OCI-M1 (cell line): Measurements from ENCODE around the gene MTCH1.
"Not testable (repeated sequence)": the region's sequence is repeated elsewhere in the genome, so short reads cannot be mapped to it uniquely, and the experiment has no call there.

Experiments
- DNase-seq: peaks from one replicate; lab custom pipeline; 2025; lab: John Stamatoyannopoulos, UW

The MTCH1 gene

DNA sequence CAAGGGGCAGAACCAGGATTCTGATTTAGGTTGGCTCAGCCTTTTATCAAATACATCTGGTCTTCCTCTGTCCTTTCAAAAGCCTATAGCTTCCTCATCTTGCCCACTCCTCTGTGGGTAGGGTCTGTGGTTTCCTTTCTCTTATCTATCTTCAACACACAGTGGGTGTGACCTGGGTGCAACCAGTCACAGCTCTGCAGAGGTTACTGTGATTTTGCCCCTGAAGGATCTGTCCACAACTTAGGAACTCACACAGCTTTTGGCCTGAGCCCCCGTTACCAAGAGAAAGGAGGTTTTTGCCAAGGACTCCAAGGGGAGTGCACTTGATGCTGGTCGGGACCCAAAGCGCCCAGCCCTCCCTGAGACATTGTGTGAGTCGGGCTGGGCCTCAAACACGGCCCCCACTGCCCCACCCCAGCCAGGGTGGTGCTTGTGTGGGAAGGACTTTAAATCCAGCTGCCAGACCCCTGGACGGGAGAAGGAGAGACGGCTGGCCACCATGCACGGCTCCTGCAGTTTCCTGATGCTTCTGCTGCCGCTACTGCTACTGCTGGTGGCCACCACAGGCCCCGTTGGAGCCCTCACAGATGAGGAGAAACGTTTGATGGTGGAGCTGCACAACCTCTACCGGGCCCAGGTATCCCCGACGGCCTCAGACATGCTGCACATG lies 31.6 kb downstream of the MTCH1 start, which contains the start of gene PI16:
Gene PI16, plus strand, starts transcription at position 477 of the 670 bp plus-strand sequence. Its CDS starts 23 bp downstream, at position 500.
- DNase-seq, result peak; percentile 99

DNA sequence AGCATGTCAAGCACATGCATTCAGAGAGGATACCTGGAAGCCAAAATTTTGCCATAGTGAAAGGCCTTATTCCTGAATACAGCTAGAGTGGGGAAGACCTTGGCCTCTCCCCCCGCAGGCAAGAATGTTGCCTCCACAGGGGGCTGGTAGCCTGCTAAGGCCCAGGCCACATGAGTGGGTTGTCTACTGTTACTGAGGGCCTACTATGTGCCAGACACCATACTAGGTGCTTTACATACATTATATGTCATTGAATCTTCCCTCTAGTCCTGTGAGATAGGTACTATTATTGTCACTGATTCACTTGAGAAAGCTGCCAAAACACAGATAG lies 32.1 kb downstream of the MTCH1 start:
- DNase-seq, result no peak

DNA sequence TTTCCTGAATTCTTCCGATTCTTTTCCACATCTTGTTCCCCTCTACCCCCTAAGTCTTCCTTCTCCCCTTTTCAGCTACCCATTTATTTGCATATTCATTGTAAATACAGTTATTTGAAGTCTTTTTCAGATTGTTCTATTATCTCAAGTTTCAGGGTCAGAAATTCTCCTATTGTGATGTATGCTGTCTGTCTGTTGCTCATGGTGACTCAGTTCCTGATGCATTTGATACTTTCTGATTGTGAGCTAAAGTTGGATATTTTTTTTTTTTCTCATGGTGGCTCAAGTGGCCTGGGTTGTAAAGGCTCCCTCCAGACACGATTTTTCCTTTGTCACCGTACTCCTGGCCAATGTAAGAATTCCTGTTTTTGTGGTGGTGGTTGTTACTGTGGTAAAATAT lies 36.4 kb downstream of the MTCH1 start:
- no peak for DNase-seq

DNA sequence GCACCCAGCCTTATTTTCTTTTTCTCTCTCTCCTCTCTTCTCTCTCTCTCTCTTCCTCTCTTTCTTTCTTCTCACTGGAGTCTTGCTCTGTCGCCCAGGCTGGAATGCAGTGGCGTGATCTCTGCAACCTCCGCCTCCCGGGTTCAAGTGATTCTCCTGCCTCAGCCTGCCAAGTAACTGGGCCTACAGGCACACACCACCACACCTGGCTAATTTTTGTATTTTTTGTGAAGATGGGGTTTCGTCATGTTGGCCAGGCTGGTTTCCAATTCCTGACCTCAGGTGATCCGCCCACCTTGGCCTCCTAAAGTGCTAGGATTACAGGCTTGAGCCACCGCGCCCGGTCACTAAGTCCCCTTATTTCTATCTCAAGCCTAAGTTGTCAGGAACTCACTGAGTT lies 36.9 kb downstream of the MTCH1 start:
- not testable (repeated sequence) for DNase-seq

DNA sequence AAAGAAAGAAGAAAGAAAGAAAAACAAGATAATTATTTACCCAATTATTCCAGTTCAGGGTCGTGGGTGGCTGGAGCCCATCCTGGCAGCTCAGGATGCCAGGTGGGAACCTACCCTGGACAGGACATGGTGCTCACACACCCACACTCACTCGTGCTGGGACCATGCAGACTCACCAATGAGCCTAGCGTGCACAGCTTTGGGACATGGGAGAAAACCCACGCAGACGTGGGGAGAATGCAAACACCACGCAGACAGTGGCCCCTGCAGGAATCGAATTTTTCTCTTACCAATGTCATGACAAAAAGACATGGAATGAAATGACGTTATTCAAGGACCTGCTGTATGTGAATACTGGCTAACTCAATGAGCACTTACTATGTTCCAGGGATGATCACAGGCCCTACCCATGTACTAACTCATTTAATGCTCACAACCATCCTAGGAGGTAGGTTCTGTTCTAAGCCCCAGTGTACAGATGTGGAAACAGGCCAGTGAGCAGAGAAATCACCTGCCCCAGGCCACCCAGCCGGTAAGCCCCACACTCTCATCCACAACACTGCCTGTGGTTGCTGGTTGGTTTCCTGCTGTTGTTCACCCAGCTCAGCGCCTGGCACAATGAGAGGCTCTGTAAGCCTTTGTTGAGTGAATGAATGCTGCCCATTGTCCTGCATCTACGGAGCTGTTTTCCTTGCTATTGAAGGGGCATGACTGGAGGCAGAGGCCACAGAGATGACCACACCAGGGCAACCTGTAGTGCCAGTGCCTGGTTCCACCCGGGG lies 38.2 kb downstream of the MTCH1 start:
- DNase-seq, result no peak

DNA sequence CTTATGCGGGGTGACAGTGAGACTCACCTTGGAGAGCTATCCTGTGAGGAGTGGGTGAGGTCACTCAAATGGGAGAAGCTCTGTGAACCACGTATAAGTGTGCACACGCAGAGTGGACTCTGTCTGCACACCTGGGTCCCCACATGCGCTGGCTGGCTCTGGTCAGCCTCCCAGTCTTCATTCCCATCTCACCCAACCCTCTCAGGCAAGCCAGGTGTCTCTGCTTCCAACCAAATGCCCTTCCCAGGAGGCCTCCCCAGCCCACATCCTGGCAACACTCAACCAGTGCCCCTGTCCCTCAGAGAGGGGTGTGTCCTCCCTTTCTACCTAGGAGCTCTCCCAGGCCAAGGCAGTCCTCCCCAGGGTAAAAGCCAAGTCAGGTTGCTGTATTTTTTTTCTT lies 39.5 kb downstream of the MTCH1 start:
- DNase-seq, result no peak

DNA sequence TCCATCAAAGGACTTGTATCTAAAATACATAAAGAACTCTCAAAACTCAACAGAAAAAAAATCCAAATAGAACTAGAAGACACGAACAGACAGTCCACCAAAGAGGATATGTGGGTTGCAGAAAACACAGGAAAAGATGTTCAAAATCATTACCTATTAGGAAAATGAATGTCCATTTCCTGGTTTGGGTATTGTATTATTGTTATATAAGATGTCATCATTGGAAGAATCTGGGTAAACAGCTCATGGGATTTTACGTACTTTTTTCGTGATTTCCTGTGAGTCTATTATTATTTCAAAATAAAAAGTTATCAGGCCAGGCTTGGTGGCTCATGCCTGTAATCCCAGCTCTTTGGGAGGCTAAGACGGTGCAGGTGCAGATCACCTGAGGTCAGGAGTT lies 40.7 kb downstream of the MTCH1 start:
- DNase-seq, result no peak

DNA sequence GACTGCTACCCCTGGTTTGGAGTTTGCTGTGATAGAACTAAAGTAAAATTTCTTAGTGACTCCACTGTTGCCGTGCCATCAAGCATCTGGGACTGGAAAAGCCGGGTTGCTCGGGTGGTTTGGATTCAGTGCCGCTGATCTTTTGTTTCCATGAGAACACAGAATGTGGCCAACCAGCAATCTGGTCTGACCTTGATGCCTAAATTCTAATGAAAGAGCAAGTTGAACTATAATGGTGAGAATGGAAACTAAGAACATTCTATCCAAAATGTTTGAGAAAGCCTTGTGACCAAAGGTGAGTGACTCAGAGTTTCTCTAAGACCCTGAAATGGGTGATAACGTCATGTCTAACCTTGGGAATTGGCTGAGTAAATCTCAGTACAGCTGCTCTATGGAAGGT lies 41.3 kb downstream of the MTCH1 start:
- no peak for DNase-seq

DNA sequence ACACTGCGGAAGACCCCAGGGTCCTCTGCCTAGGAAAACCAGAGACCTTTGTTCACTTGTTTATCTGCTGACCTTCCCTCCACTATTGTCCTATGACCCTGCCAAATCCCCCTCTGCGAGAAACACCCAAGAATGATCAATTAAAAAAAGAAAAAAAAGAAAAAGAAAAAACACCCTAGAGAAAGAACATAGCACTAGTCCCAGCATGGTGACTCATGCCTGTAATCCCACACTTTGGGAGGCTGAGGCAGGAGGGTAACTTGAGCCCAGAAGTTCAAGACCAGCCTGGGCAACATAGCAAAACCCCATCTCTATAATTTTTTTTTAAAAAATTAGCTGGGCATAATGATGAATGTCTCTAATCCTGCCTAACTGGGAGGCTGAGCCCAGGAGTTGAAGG lies 43.7 kb downstream of the MTCH1 start:
- not testable (repeated sequence) for DNase-seq

DNA sequence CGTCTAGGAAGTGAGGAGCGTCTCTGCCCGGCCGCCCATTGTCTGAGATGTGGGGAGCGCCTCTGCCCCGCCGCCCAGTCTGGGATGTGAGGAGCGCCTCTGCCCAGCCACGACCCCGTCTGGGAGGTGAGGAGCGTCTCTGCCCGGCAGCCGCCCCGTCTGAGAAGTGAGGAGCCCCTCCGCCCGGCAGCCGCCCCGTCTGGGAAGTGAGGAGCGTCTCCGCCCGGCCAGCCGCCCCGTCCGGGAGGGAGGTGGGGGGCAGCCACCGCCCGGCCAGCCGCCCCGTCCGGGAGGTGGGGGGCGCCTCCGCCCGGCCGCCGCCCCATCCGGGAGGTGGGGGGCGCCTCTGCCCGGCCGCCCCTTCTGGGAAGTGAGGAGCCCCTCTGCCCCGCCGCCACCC lies 44.4 kb downstream of the MTCH1 start:
- not testable (repeated sequence) for DNase-seq

DNA sequence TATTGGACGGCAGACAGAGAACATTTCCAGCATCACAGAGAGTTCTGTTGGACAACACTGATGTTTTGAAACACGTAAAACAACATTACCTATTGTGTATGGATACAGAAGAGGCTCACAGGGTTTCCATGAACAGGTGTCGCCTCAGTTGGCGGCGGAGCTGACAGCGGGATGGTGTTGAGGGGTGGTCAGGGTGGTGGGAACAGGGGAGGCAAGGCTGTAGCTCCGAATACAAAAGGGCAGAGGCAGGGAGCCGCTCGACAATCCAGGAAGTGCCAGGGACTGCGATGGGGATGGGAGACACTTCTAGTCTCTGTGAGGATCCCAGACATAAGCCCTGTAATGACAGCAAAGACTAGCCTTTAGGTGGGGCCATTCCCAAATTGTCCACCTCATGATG lies 46.0 kb downstream of the MTCH1 start:
- no peak for DNase-seq

DNA sequence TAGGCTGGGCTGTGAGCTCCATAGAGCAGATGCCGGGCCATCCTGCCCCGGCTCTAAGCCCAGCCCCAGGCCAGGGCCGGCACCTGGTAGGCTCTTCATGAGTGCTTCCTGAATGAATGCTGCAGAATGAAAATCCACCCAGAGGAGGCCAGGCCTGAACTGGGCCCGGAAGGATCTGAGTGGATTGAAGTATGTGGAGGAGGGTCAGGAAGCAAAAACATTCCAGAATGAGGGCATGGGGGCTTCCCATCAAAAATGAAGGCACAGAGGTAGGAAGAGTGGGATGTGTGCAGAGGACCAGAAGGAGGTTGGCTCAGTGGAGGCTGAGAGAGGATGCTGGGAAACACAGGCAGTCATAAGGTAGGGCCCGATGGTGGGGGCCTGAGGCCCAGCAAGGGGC lies 47.0 kb downstream of the MTCH1 start:
- not testable (repeated sequence) for DNase-seq

DNA sequence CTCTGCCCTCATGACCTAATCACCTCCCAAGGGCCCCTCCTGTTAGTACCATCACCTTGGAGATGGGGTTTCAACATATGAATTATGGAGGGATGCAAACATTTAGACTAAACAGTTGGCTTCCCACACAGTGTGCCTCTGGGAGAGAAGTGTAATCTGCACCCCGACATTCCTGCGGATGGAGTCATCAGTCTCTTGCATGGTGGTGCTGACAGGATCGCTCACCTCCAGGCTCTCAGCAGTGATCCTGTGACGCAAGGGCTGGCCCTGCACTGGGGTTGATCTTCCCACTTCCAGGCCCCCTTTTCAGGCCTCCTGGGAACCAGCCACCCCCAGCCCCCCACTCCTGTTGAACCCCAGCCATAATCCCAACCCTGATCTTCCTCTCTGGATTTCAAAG lies 47.5 kb downstream of the MTCH1 start:
- no peak for DNase-seq

DNA sequence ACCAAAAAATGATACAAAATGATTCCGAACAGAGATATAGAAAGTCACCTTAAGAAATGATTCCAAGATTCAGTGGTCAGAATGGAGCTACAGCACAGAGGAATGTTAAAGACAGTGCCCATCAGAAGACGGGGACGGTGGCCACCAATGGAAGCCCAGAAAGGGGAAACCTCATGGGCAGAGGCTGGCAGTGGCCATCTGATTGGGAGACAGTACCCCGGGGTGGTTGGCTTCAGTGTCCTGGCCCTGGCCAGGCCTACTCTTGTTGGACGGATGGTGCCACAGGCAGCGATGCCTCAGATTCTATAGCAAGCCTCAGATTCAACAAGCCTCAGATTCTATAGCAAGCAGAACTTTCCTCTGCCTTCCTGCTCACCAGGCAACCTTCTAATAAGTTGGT lies 48.1 kb downstream of the MTCH1 start:
- DNase-seq, result no peak

DNA sequence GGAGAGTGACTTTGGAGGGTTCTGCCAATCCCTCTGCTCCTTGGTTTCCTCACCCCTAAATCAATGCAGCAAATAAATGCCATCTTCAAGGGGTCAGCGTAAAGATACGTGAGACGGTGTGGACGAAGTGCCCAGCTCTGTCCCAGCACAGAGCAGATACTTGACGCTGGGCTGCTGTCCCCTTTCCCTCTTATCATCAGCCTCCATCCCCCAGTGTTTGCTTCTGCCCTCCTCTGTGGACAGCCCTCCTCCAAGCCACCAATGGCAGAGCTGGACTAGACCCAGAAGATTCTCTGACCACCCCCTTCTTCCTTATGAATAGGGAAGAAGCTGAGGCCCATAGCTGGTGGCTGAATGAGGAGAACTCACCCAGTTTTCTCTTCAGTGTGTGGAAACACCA lies 49.2 kb downstream of the MTCH1 start:
- DNase-seq, result no peak

DNA sequence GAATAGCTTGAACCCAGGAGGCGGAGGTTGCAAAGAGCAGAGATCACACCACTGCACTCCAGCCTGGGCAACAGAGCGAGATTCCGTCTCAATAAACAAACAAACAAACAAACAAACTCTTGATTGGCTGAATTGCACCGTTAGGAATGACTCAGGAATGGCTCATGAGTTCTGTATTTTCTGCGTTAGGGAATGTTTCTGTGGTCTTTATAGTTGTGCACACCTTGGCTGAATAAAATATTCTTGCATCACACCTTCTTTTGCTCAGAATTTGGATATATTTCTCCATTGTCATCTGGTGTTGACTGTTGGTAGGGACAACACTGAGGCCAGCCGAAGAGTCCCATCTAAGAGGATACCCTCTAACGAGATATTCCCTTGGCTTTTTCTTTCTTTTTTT lies 51.1 kb downstream of the MTCH1 start:
- DNase-seq, result no peak

DNA sequence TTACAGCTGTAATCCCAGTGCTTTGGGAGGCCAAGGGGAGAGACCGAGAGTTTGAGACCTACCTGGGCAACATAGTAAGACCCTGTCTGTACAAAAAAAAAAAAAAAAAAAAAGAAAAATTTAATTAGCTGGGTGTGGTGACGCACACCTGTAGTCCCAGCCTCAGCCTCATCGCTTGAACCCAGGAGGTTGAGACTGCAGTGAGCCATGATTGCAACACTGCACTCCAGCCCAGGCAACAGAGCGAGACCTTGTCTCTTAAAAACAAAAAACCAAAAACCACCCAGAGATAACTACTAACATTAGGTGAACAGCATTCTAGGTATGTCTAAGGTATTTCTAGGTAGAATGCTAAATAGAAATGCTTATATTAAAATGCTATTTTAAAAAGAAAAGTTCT lies 52.5 kb downstream of the MTCH1 start:
- no peak for DNase-seq

DNA sequence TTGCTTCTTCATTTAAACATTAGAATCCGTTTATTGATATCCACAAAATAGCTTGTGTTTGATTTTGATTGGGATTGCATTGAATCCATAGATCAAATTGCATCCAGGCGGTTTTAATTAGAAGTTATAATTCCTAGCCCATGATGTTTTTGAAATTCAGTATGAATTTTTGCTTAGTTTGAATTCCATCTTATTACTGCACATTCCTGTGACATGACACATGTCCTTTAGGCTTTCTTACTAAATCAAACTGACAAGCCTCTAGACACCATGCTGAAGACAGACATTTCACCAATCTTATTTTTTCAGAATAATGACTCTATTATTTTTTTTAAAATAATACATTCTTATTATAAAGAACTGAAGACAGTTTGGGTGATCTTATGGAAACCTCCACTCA lies 52.9 kb downstream of the MTCH1 start:
- DNase-seq, result no peak

DNA sequence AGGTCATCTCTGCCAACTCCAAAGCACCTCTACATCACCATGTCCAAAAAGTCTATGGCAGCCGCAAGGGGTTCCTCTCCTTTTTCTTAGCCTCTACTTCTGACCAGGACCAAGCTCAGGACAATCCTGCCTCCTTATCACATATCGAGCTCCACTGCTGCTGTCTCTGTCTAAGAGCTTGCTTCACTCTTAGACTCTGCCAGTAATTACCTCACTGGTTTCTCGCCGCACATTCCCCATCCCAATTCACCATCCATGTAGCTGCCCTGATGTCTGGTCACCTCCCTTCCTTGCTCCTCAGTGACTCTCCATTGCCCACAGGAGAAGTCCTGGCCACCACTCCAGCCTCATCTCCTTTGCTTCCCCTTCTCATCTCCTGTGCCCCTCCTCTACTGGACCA lies 55.5 kb downstream of the MTCH1 start:
- DNase-seq, result no peak

DNA sequence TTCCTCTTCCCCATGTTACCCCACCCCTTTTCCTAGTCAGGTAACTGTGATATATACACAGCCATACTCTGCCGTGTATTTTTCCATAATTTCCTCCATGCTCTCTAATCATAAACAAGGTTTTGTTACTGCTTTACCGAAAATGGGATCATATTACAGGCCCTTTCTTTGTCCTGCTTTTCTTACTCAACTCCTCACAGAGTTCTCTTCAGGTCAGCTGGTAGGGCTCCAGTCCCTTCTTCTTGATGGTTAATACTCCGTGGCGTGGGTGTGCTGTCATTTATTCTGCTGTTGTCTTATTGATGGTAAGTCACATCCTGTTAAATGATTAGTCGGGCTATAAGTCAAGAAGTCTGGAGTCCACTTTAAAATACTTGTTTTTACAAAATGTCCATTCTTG lies 56.4 kb downstream of the MTCH1 start:
- no peak for DNase-seq

DNA sequence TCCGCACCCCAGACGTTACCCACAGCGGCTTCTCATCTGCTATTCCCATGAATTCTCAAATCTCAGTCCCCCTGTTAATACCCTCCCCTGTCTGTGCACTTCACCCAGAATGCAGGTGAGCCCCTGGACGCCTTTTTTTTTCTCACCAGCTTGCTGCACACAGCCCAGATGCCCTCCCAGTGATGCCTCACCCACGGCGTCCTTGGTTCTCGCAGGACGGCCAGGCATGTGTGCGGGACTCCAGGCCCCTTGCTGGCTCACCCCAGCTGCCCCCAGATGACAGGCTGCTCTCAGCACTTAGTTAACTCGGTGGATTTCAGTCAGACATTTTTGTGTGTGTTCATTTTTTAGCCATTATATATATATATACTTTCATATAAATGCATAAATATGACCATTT lies 56.8 kb downstream of the MTCH1 start:
- DNase-seq, result no peak

DNA sequence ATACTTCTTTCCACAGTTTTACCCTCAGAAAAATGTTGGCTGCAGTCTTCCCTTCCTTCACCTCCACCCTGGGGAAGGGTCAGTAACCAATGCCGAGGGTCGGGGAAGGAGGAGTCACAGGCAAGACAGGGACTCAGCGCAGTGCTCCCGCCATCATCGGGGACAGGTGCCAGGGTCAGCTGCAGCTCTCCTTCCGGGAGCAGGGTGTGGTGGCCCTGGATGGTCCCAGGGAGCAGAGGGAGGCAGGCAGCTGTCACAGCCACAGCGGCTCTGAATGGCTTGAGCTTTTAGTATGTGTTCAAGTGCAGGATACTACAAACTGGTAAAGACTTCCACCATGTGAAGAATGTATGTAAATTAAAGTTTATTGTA lies 57.5 kb downstream of the MTCH1 start:
- DNase-seq, result no peak

DNA sequence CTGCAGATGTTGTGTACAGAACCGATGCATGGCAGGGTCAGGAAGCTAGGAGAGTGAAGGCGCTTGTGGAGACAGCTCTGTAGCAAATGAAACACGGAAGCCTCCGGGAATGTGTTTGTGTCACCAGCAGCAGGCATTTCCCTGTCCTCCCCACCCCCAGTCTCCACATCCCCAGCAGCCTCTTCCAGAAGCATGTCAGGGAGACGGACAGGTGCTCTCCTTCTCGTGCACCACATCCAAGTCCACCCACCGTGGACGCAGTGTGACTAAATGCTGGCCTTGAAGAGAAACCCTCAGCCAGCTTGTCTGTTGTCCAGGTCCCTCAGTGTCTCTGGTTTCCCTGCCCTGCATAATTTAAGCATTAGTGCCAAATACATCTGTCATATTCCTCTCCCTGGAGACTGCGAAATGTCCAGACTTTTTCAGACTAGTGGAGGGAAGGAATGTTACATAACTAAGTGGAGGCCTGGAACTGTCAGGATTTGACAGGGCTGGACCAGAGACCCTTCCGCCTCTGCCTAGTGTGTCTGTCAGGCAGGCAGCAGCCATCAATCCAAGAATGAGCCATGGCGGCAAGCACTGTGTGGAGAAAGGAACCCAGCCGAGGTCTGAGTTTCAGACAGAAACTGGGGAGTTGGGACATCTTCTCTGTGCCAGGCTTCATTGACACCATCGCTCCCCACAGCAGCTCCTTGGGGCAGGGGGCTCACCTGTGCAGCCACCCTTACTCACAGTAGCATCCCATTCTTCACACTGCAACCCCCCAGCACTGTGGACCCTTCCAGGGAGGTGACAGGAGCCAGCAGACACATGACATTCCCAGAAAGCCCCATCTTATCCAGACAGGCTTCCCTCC lies 58.1 kb downstream of the MTCH1 start:
- DNase-seq, result no peak
